ENCODE data around the gene SEPHS2. TPM values are rescaled to one million over a fixed set of nuclear protein-coding genes. Genes with fewer than 3 reads are reported as not detected.

The SEPHS2 gene
- polyA plus RNA-seq, 1 experiment = 44.4 TPM

GRCh38 chr16:30418350-30419181 is 27.1 kb downstream of the SEPHS2 start:
- ChIA-PET POLR2A (interaction anchor here (0.7 to 1.1 kb wide), 2 partner anchors 11 to 68 kb away, joined by 3 read pairs; partner anchors contain the start of gene ZNF771), CTCF (interaction anchor here (0.9 to 1.7 kb wide), 5 partner anchors 9 to 327 kb away, joined by 3 to 9 read pairs (median 4); partner anchors contain the start of genes DCTPP1 and TBX6)
- TF ChIP-seq CTCF (IDR thresholded peaks at IDR 0.05; ENCODE audit: insufficient read depth, low read depth, low read length) = no peak
- DNase-seq (ENCODE audit: low read depth) = no peak
- Histone ChIP-seq H3K4me3 (ENCODE audit: low read depth, low read length) (peak overlapping the region; percentile 53), H3K27me3 (ENCODE audit: control insufficient read depth, insufficient read depth, low read length) (no peaks in the 10 kb centered on the region), H3K36me3 (ENCODE audit: control insufficient read depth, insufficient read depth, low read length) (peaks cover 2% of the 10 kb centered on the region; the same call in 1 of the 2 replicates)

GRCh38 chr16:30417529-30418349 is 27.9 kb downstream of the SEPHS2 start:
- no peaks in the 10 kb centered on the region for H3K27me3 ChIP-seq (ENCODE audit: control insufficient read depth, insufficient read depth, low read length)
- ChIA-PET CTCF (interaction anchor here (0.9 to 1.7 kb wide), 4 partner anchors 8 to 326 kb away, joined by 3 to 9 read pairs (median 4); partner anchors contain the start of genes DCTPP1 and TBX6), POLR2A (interaction anchor here (0.7 to 1.1 kb wide), 2 partner anchors 11 to 67 kb away, joined by 3 read pairs; partner anchors contain the start of gene ZNF771)
- H3K4me3 ChIP-seq (ENCODE audit: low read depth, low read length) = peak overlapping the region; percentile 53
- DNase-seq (ENCODE audit: low read depth) = peak; percentile 65
- peaks cover 3% of the 10 kb centered on the region; the same call in 1 of the 2 replicates for H3K36me3 ChIP-seq (ENCODE audit: control insufficient read depth, insufficient read depth, low read length)
- TF ChIP-seq CTCF (IDR thresholded peaks at IDR 0.05; ENCODE audit: insufficient read depth, low read depth, low read length) = peak; percentile 22; the same call in 1 of the 2 replicates

- Histone ChIP-seq H3K4me3 (ENCODE audit: low read depth, low read length) (peak overlapping the region; percentile 53), H3K36me3 (ENCODE audit: control insufficient read depth, insufficient read depth, low read length) (peaks cover 3% of the 10 kb centered on the region; the same call in 1 of the 2 replicates), H3K27me3 (ENCODE audit: control insufficient read depth, insufficient read depth, low read length) (no peaks in the 10 kb centered on the region)
- DNase-seq (ENCODE audit: low read depth) = no peak
- ChIA-PET POLR2A (interaction anchor here (1.1 kb wide), 1 partner anchor 10 kb away, joined by 3 read pairs; the partner anchor contains the start of gene ZNF771), CTCF (interaction anchor here (1.0 to 1.2 kb wide), 3 partner anchors 7 to 119 kb away, joined by 3 to 9 read pairs (median 3); partner anchors contain the start of gene DCTPP1)
- TF ChIP-seq CTCF (IDR thresholded peaks at IDR 0.05; ENCODE audit: insufficient read depth, low read depth, low read length) = no peak
Observed at GRCh38 chr16:30416624-30417528, 28.8 kb downstream of the SEPHS2 start.

- no peak for DNase-seq (ENCODE audit: low read depth)
- Histone ChIP-seq H3K36me3 (ENCODE audit: control insufficient read depth, insufficient read depth, low read length) (peaks cover 7% of the 10 kb centered on the region), H3K27me3 (ENCODE audit: control insufficient read depth, insufficient read depth, low read length) (no peaks in the 10 kb centered on the region), H3K4me3 (ENCODE audit: low read depth, low read length) (no peak overlapping the region)
- CTCF ChIA-PET = interaction anchor here (0.8 to 1.0 kb wide), 2 partner anchors 10 to 119 kb away, joined by 3 read pairs; no protein-coding TSS in a partner anchor
- POLR2A ChIA-PET = no interaction called here
- TF ChIP-seq CTCF (IDR thresholded peaks at IDR 0.05; ENCODE audit: insufficient read depth, low read depth, low read length) = no peak
Observed at GRCh38 chr16:30416047-30416603, 29.5 kb downstream of the SEPHS2 start.

All from BJ (cell line).